ENCODE results near the gene OR2T29. TPM values are rescaled to one million over a fixed set of nuclear protein-coding genes. Genes with fewer than 3 reads are reported as not detected.
"Not testable (repeated sequence)": the region's sequence is repeated elsewhere in the genome, so short reads cannot be mapped to it uniquely, and the experiment has no call there.

The OR2T29 gene
- total RNA-seq: not detected in 2 replicates
- long read RNA-seq: 0 reads

- not testable (repeated sequence) for H3K36me3 Mint-ChIP-seq (ENCODE audit: insufficient read depth); H3K9me3 Mint-ChIP-seq (ENCODE audit: low read depth); H3K4me3 Mint-ChIP-seq (ENCODE audit: low read depth); H3K27ac Mint-ChIP-seq; H3K4me1 Mint-ChIP-seq (ENCODE audit: low read depth); H3K27me3 Mint-ChIP-seq; DNase-seq (ENCODE audit: low spot score, unreplicated experiment)
Observed at GRCh38 chr1:248562672-248563071, at the start of gene OR2T29. Gene OR2T29 (minus strand): TSS chr1:248562772. CDS start chr1:248559491, 3,281 bp downstream.

GRCh38 chr1:248611883-248612414 lies 49.4 kb upstream of the OR2T29 start:
- no peak overlapping the region for H3K4me3 Mint-ChIP-seq (ENCODE audit: low read depth)
- no peak for TF ChIP-seq CTCF (IDR thresholded peaks at IDR 0.05; ENCODE audit: unreplicated experiment)
- H3K27ac Mint-ChIP-seq: no peak overlapping the region
- H3K27me3 Mint-ChIP-seq: no peaks in the 10 kb centered on the region
- peaks cover 71% of the 10 kb centered on the region for H3K9me3 Mint-ChIP-seq (ENCODE audit: low read depth)
- H3K36me3 Mint-ChIP-seq (ENCODE audit: insufficient read depth): peaks cover 1% of the 10 kb centered on the region
- H3K4me1 Mint-ChIP-seq (ENCODE audit: low read depth): no peaks in the 10 kb centered on the region
- DNase-seq (ENCODE audit: low spot score, unreplicated experiment): no peak

GRCh38 chr1:248610301-248610700 lies 47.7 kb upstream of the OR2T29 start:
- DNase-seq (ENCODE audit: low spot score, unreplicated experiment): no peak
- TF ChIP-seq CTCF (IDR thresholded peaks at IDR 0.05; ENCODE audit: unreplicated experiment): no peak
- no peaks in the 10 kb centered on the region for H3K27me3 Mint-ChIP-seq
- H3K9me3 Mint-ChIP-seq (ENCODE audit: low read depth): peaks cover 72% of the 10 kb centered on the region
- H3K4me3 Mint-ChIP-seq (ENCODE audit: low read depth): no peak overlapping the region
- no peak overlapping the region for H3K27ac Mint-ChIP-seq
- H3K4me1 Mint-ChIP-seq (ENCODE audit: low read depth): no peaks in the 10 kb centered on the region
- H3K36me3 Mint-ChIP-seq (ENCODE audit: insufficient read depth): peaks cover 1% of the 10 kb centered on the region

- Mint-ChIP-seq H3K27ac (no peak overlapping the region), H3K9me3 (ENCODE audit: low read depth) (peaks cover 58% of the 10 kb centered on the region), H3K27me3 (no peaks in the 10 kb centered on the region), H3K4me1 (ENCODE audit: low read depth) (no peaks in the 10 kb centered on the region), H3K4me3 (ENCODE audit: low read depth) (no peak overlapping the region), H3K36me3 (ENCODE audit: insufficient read depth) (peaks cover 6% of the 10 kb centered on the region)
- no peak for DNase-seq (ENCODE audit: low spot score, unreplicated experiment)
- TF ChIP-seq CTCF (IDR thresholded peaks at IDR 0.05; ENCODE audit: unreplicated experiment): no peak
Observed at GRCh38 chr1:248599396-248599795, 36.8 kb upstream of the OR2T29 start.

GRCh38 chr1:248597589-248597988 lies 35.0 kb upstream of the OR2T29 start, which contains the start of gene OR2T10:
Gene OR2T10 (minus strand): TSS chr1:248597700. CDS start chr1:248593768, 3,932 bp downstream.
- Mint-ChIP-seq H3K4me1 (ENCODE audit: low read depth) (no peaks in the 10 kb centered on the region), H3K9me3 (ENCODE audit: low read depth) (peaks cover 55% of the 10 kb centered on the region)

More at GRCh38 chr1:248597589-248597988, 35.0 kb upstream of the OR2T29 start, which contains the start of gene OR2T10:
- Mint-ChIP-seq H3K36me3 (ENCODE audit: insufficient read depth) (peaks cover 6% of the 10 kb centered on the region), H3K27me3 (no peaks in the 10 kb centered on the region), H3K4me3 (ENCODE audit: low read depth) (no peak within 1 kb of the TSS), H3K27ac (no peak within 1 kb of the TSS)
- no peak for TF ChIP-seq CTCF (IDR thresholded peaks at IDR 0.05; ENCODE audit: unreplicated experiment)
- DNase-seq (ENCODE audit: low spot score, unreplicated experiment): no peak

Data from progenitor cell of endocrine pancreas (in vitro differentiated cells).